Measurements from ENCODE around the gene RNF207.

The RNF207 gene, protein sequence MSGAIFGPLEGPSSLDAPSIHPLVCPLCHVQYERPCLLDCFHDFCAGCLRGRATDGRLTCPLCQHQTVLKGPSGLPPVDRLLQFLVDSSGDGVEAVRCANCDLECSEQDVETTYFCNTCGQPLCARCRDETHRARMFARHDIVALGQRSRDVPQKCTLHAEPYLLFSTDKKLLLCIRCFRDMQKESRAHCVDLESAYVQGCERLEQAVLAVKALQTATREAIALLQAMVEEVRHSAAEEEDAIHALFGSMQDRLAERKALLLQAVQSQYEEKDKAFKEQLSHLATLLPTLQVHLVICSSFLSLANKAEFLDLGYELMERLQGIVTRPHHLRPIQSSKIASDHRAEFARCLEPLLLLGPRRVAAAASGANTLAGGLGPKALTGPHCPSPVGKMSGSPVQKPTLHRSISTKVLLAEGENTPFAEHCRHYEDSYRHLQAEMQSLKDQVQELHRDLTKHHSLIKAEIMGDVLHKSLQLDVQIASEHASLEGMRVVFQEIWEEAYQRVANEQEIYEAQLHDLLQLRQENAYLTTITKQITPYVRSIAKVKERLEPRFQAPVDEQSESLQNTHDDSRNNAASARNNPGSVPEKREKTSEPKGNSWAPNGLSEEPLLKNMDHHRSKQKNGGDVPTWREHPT

DNA sequence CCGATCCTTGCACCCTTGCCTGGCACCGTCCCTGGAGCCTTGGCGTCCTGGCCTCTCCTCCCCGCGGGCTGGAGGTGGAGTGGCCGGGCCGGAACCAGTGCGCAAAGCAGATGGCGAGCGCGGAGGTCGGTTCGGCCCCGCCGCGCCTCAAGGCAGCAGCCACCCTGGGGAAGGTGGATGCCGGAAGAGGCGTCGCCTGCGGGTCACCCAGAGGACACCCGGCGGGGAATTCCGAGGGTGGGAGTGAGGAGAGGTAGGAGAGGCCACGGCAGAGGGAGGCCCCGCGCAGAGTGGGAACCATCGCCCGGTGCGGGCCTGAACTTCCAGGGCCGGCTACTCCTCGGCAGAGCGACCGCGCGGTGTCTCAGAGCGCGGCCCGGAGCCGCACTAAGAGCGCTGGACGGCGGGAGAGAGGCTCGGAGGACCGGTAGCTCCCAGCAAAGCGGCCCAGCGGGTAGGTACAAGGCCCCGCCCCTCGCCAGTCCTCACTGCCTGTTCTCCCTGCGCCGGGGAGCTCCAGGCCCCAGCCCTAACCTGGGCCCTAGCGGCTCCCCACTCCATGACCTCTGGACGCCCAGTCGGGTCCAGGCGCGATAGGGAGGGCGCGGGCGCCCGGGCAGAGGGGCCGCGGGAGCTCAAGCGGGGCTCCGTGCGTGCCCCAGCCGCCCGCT is at the start of gene RNF207:
Gene RNF207 (plus strand): TSS at position 271 of the 671 bp plus-strand sequence. CDS start 417 bp downstream, outside the sequence.
- DNase-seq: no peak

DNA sequence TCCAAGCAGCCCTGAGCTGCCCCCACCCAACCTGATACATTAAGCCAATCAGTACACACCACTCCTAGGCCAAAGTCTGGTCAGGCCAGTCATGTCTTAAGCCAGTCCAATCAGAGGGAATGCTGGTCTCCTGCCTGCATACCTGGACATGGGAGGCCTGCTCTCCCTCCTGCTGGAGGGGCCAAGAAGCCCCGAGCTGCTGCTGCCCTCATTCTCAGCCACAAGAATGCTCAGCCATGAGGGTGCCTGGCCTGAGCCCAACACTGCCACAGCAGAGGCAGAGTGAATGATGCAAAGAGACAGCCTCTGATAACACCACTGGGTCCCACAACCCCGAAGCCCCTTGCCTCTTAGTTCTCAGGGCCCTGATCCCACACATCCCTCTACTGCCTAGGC is 48.8 kb upstream of the RNF207 start:
- no peak for DNase-seq

DNA sequence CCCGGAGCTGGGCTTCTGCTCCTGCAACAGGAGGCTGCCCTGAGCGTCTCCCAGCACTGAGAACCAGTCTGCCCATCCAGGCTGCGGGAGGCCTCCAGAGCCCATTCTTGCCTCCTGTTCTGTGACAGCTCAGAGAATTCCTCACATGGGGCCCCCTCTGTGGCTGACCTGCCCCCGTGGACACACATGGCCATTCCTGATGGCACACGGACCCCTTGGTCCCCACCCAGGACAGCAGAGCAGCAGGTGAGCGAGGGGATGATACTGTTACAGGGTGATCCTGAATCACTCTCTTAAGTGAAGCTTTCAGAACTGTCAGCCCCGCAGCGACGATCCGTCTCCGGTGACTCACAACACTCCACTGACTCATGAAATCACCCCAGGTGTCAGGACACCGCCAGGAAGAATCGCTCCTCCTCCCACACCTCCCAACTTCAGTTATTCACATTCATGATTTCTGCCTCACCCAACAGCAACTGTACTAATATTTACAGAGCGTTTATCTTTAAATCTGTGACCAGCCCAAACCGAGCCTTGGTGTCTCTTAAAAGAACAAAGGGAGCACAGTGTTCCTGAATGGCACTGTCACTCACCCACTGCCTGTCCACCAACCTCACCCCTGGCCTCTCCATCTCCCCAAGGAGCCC is 48.3 kb upstream of the RNF207 start:
- DNase-seq: no peak

DNA sequence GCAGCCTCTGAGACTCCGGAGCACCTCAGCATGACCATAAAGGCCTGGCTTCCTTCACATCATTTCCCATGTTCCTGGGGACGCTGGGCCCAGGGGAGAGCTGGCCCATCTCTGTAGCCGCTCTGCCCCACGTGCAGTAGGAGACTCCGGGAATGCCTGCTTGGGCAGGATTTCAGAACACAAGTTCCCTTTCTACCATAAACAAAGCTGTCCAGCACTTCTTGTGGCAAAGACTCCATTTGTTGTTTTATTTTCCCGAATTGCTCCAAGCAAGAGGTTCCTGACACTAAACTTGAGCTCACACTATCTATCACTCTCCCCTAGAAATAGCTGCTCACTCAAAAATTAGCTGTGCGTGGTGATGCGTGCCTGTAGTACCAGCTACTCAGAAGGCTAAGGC is 47.7 kb upstream of the RNF207 start:
- DNase-seq: no peak

DNA sequence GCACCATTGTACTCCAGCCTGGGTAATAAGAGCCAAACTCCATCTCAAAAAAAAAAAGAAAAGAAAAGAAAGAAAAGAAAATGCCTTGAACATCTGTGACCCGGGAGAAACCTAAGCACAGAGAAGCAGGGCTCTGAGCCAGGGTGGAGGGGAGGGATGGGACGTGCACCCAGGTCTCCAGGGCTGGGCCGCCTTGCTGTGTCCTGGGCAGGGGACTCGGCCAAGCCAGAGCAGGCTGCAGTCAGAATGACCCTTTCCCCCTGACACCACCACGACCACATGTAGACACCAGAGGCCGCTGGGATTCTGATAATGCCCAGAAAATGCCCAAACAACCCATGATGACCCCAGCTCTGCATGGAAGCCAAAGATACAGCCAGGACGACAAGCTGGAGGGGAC is 43.6 kb upstream of the RNF207 start:
- no peak for DNase-seq

DNA sequence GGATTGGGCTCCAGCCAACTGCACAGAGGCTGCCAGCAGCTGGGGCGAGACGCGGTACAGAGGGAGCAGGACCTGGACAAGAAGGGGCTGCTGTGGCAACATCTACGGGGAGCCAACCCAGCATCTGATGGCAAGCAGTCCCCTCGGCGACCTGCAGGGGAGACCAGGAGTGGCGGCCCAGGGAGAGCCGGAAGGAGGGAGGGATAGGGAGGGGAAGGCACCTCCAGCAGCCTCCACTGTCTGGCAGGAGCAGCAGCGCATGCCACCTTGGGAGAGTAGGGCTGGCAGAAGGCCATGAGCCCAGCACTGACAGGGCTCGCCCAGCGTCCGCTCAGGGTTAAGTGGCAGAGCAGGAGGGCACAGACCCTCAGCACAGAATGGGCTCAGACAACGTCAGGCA is 43.1 kb upstream of the RNF207 start:
- no peak for DNase-seq

DNA sequence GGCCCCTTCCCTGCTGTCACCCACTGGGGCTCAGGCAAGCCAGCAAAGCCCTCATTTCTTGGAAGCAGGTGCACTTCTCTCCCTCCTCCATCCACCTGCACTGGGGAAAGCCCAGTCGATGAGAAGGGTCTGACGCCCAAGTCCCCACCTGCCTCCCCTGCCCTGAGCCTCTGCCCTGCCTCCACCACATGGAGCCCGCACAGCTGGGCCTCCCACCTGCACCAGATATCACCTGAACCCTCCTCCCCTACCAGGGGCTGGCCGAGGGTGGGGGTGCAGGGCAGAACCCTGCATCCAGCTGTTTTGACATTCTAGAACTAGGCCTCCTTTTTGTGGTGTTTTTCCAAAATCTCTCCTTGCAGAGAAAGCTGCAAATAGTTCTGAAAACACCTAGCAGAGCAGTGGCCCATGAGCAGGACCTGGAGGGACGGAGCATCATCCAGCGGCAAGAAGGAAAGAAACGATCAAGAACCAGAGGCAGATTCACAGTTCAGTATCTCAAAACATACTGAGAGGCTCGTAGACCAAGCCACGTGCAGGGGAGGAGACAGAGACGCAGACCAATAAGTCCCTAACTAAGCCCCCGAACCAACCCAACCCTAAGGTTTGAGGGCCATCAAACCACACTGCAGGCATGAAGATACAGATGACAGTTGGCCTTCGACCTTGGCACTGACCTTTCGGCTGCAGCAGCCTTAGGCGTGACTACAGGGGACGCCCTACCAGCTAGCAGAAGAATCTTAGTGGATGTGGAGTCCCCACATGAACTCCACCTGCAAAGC is 42.5 kb upstream of the RNF207 start:
- no peak for DNase-seq

DNA sequence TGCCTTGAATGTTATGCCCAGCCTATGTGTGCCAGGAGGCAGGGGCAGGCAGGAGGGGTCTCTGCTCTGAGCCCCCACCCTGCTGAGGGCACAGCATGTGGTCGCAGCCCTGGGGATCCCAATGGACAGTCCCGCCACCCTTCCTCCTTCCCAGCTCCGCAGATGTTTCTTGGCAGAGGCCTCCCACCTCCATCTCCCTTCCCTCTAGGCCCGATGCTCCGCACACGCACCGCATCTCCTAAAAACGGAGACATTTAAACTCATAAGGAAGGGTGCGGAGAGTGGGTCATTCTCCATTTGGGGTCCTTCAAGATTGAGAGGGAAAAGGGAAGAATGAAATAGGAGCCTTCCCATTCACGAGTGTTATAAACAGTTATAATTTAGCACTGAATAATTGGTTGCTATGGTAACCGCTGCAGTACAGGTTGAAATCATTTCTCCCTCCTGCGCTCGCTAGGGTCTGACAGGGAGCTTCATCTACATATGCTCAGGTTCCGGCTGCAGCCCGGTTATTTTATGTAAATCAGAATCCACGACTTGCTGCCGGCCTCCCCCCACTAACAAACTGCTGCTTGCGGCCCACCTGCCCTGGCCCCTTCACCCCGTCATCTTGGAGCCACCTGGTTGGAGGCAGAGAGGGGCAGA is 41.8 kb upstream of the RNF207 start:
- no peak for DNase-seq

DNA sequence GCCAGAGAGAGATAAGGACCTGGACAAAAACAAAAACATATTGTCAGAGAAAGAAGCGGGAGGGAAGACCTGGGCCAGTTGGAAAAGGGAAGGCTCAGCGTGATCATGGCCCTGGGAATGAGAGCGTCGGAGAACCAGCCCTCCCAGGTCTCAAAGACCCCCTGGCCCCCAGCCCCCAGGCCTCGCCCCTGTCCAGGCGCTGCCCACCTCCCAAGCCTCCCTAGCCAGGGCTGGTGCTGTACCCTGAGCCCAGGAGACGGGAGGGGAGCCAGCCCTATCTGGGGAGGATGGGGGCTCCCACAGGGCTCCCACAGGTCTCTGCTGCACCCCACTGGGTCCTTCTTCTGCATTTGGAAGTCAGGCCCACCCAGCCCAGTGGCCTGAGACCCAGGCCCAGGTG is 40.9 kb upstream of the RNF207 start:
- no peak for DNase-seq

DNA sequence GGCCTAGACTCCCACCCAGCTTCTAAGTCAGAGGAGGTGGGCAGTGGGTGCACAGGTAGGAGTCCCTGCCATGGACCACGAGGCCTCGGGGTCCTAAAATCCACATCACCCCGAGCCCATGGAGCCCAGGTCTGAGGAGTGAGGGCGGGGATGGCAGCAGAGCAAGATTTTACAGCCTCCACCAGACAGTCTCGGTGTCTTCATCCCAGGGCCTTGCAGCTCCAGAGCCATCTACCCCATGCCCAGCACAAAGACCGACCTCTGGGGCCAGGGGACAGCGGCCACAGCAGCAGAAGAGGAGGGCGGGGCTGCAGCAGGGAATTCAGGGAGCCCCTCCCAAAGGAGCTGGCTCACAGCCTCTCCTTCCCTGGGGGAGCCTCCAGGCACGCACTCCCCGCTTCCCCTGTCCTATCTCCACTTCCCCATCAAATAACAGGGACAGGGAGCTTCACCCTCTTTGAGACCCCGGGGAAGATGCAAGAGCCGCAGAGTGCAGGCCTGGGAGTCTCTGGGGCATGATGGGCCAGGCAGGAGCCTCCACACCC is 40.4 kb upstream of the RNF207 start:
- no peak for DNase-seq

DNA sequence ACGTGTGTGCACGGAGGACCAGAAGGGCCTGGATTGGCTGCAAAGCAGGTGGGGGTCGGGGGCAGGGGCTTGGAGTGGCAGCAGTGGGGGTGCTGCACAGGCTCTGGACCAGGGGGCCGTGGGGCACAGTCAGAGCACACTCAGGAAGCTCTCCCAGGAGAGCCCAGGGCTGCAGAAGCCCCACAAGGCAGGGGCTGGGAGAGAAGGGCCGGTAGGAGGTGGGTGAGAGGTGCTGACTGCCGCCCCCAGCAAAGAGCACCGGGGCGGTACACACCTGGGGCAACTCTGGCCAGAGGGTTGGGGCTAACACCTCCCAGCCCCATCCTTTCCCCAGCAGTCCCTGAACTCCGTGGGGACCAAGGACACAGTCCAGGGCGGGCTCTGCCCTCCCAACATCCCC is 39.7 kb upstream of the RNF207 start:
- DNase-seq: no peak

DNA sequence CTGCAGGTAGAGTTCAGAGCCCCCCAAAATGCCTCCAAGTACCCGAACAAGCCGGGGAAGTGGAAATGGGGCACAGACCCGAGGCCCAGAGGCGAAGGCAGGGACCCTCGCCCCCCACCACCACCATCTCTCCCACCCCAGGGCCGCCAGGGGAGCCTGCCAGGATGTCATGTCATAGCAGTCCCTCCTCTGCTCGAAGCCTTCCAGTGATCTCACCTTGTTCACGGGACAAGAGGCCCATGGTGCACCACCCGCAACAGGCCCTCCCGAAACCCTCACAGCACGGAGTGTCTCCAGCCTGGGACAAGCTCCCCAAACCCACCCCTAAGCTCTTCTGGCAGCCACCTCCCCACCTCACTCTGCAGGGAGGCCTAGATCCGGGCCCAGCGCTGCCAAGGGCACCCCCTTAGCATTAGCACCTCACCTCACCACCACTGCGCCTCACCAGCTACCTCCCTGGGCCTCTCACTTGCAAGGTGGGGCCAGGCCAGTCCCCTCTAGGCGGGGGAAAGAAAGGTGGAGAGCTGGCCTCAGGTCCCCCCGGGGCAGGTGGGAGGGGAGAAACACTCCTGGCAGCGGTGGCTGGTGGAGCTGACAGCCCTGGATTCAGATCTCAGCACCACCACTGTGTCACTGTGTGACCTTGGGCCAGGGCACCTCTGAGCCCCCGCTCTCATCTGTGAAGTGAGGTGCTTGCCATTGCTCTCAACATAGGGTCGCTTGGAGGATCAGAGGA is 39.1 kb upstream of the RNF207 start:
- DNase-seq: no peak

DNA sequence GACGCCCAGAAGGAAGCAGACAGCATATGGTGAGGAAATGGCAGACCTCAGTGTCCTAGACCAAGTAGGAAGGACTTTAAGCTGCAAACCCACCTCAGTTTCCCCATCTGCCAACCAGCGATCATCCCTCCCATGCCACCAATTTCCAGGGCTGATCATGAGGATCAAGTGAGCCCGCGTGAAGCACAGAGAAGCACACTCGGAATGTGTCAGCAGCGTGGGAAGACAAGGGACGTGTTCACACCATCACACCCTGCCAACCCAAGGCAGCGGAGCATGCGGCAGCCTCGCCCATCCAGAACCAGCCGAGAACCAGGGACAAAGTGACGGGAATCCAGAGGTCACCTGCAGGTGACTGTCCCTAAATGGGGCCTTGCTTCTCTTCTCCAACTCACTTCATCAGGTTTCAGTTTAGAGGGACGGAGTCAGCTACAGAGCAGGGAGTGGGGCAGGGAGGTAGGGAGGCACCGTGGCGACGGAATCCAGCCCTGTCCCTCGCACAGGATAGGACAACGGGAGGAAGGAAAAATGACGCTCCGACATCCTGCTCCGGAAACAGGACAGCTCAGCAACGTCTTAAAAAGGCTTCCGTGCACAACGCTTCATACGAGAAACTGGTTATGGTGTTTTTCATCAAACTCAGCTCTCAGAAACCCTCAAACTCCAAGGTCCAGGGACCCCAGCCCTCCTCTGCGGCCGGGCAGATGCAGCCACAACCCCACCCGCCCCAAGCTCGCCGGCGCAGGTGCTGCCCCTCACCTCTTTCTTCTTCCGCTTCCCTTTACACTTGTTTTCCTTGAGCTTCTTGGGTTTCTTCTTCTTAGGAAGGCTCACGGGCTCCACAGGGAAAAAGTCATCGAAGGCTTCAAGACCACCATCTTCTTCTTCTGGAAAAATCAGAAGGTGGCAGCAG is 38.3 kb upstream of the RNF207 start:
- no peak for DNase-seq

DNA sequence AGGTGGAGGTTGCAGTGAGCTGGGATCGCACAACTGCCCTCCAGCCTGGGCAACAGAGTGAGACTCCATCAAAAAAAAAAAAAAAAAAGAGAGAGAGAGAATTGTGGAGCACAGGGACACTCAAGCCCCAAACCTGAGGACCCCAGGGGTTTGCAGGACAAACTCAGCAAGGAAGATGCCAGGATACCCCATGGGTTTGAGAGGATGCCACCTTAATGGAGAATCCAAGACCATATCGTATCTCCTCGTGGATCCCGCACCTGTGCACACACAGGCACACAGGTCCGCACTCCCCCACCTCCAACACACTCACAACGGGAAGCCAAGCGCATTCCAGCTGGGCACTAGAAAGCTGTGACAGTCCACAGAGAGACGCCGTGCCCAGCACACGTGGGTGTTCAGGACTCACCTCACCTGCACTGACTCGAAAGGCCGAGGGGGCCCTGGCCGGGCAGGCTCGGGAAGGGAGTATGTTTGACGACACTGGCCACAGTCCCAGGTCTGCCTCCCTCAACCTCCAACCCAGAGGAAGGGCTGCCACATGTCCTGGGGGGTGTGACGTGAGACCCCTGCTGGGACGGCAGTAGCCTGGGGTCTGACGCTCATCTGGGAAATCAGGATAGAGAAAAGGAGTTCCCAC is 36.9 kb upstream of the RNF207 start:
- no peak for DNase-seq

DNA sequence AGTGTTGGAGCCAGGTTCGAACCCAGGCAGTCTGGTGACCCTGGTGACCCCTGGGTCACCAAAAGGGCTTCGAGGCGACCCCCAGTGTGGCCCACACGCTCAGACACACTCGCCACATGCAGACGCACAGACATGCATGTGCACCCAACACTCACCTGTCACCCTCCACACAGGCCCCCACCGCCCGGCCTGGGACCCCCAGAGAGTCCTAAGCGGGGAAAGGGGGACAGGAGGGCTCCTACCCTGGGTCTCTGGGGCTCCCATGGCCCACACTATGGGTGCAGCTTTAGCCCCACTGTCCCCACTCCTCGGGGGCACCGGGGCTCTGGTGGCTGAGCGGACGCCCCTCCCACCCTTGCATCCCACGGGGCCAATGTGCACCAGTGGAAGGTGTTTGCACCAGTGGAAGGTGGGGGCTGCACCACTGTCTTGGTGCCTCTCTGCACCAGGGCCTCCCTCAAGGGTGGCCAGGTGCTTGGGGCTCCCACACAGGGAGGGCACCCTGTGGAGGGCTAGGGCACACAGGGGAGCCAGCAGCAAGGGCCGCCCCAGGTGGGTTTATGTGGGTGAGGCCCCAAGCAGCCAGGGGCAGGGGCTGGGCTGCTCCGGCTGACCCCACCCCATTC is 35.7 kb upstream of the RNF207 start:
- DNase-seq: no peak

DNA sequence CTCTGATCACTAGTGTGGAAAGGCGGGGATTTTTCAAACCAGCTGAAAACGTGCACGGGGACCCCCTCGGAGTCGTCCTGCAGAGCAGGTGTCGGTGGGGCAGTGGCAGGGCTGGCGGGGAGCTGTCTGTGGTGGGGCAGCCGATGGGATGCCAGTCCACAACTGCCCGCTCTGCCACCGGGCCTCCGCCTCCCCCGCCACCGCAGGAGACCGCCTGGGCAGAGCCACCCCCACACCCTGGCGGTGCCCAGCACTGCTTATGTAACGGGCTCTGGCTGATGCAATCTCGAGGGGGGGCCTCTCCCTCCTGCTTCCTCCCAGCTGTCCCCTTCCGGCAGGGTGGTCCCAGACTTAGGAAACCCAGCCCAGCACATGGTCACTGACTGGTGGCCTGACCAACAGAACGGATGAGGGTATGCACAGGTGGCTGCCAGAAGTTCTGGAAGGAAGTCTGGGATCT is 35.1 kb upstream of the RNF207 start:
- DNase-seq: no peak

DNA sequence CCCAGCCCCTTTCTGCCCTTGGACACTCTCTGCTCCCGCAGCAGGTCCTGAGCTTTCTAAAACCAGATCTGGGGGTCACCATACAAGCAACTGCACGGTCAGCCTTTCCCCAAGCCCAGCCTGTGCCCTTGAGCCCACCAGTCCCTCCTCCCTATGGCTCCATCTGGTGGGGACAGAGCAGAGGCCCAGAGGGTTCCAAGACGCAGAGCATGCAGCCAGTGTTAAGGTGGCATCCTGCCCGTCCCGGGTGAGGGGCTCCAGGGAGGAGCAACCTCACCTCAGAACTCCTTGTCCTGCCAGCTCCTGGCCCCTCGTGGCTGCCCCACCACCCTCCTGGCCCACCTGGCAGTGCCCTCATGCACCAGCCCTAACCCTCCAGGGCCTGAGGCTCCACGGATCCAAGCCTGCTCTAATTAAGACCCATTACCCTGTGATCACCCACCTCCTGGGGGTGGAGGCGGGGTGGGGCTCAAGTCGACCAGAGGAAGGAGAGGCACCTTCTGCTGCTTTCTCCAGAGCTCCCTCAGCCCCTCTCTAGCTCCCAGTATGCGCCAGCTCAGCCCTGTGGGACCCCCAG is 34.3 kb upstream of the RNF207 start:
- DNase-seq: peak in 1 of 2 experiments; percentile 23

DNA sequence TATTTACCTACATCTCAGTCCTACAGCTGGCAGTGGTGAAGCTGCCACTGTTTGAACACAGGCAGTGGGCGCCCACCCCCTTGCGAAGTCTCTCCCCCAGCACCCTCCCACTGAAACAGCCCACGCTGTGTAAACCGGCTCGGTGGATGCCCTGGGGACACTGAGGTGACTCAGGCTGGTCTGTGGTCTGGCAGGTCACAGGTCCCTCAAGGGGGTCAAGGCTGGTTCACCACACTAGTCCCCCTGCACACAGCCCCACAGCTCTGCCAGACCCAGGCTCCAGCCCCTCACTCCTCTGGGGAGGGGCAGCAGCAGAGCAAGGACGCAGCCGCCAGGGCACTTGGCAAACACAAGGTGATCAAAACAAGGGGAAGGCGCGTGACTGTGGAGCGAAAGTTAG is 33.4 kb upstream of the RNF207 start:
- no peak for DNase-seq

Measured in Kasumi-1 (cell line).